Suppressor macrophage treated with lipopolysaccharide for 1 hour (primary cell): Measurements from ENCODE around the gene HTR5A.
"Not testable (repeated sequence)": the region's sequence is repeated elsewhere in the genome, so short reads cannot be mapped to it uniquely, and the experiment has no call there.

Experiments
- DNase-seq, 3 donors: peaks; one replicate each; pipeline ENCODE4 v3.0.0-alpha.2; 2020 to 2022

Gene HTR5A

GRCh38 chr7:155069992-155070751 is at the start of gene HTR5A:
TSS of gene HTR5A (plus strand) at chr7:155070324. CDS start at chr7:155070900, 576 bp downstream.
- peak; percentile 86 to 94 (median 88) for DNase-seq

- no peak for DNase-seq
These were observed 49.1 kb upstream of the HTR5A start for GRCh38 chr7:155020996-155021395.

GRCh38 chr7:155021699-155022145 is 48.4 kb upstream of the HTR5A start:
- DNase-seq = peak in 1 of 3 donors; percentile 6

GRCh38 chr7:155027879-155028278 is 42.2 kb upstream of the HTR5A start:
- DNase-seq = no peak

- no peak for DNase-seq
These were observed 37.1 kb upstream of the HTR5A start for GRCh38 chr7:155032978-155033377.

- not testable (repeated sequence) for DNase-seq
These were observed 35.6 kb upstream of the HTR5A start for GRCh38 chr7:155034495-155034894.

GRCh38 chr7:155038335-155038734 is 31.8 kb upstream of the HTR5A start:
- no peak for DNase-seq

GRCh38 chr7:155043756-155044155 is 26.4 kb upstream of the HTR5A start:
- DNase-seq = no peak

- no peak for DNase-seq
These were observed 22.1 kb upstream of the HTR5A start for GRCh38 chr7:155048006-155048405.

GRCh38 chr7:155051355-155051754 is 18.8 kb upstream of the HTR5A start:
- no peak for DNase-seq

- no peak for DNase-seq
These were observed 17.1 kb upstream of the HTR5A start for GRCh38 chr7:155053002-155053401.

GRCh38 chr7:155054761-155055160 is 15.4 kb upstream of the HTR5A start:
- no peak for DNase-seq

- no peak for DNase-seq
These were observed 13.0 kb upstream of the HTR5A start for GRCh38 chr7:155057076-155057475.

GRCh38 chr7:155058896-155059295 is 11.2 kb upstream of the HTR5A start:
- no peak for DNase-seq

- no peak for DNase-seq
These were observed 10.4 kb upstream of the HTR5A start for GRCh38 chr7:155059703-155060102.

- no peak for DNase-seq
These were observed 7.7 kb upstream of the HTR5A start for GRCh38 chr7:155062411-155062810.

GRCh38 chr7:155064186-155064585 is 5.9 kb upstream of the HTR5A start:
- DNase-seq = no peak

GRCh38 chr7:155066417-155066950 is 3.6 kb upstream of the HTR5A start:
- DNase-seq = peak in 1 of 3 donors; percentile 3

- DNase-seq = no peak
These were observed 1.1 kb downstream of the HTR5A start for GRCh38 chr7:155071121-155071651.

- DNase-seq = no peak
These were observed 1.9 kb downstream of the HTR5A start for GRCh38 chr7:155071916-155072571.

GRCh38 chr7:155073922-155074321 is 3.8 kb downstream of the HTR5A start:
- no peak for DNase-seq

- no peak for DNase-seq
These were observed 13.9 kb downstream of the HTR5A start for GRCh38 chr7:155084021-155084420.

- no peak for DNase-seq
These were observed 14.8 kb downstream of the HTR5A start for GRCh38 chr7:155084969-155085368.

GRCh38 chr7:155090684-155091083 is 20.6 kb downstream of the HTR5A start:
- no peak for DNase-seq
